ENCODE results near the gene KRTAP5-5.
A peak's percentile ranks its signal among the peaks of the same experiment; 100 is the strongest.

KRTAP5-5 gene

GRCh38 chr11:1653541-1654387 lies 24.2 kb downstream of the KRTAP5-5 start:
- DNase-seq (ENCODE audit: low spot score): peak; percentile 29

DNA sequence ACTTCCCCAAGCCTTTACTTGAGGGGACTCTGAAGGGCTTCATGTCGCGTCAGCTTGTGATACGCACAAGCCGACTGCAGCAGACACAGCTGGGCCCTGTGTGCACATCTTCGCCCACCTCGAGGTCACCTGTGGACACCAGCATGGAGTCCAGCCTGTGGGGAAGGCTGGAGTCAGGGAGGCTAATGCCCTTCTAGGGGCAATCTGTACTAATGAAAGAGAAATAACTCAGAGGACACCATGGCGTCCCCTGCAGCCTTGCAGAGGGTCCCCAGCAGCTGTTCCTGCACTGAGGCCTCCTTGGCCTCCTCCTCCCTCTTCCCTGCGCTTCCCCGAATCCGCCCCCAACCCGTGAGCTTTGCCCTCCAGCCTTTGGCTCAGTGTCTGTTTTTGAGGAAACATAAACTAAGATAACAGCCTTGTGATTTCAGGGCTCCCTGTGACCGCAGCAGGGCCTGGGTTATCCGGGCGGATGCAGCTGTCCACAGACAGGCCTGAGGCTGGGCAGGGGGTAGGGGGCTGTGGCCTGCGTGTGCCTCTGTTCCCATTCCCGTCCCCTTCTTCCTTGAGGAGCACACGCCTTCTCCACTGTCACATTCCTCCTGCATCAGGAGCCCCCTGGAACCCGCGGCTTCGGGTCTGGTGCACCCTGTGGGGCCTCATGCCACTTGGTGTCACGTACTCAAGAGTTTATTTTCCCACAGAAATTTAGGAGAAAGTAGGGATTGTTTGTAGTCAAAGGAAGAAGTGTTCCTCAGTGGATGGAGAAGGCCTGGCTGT lies 25.0 kb downstream of the KRTAP5-5 start:
- no peak for DNase-seq (ENCODE audit: low spot score)
- TF ChIP-seq, protein P1, sequence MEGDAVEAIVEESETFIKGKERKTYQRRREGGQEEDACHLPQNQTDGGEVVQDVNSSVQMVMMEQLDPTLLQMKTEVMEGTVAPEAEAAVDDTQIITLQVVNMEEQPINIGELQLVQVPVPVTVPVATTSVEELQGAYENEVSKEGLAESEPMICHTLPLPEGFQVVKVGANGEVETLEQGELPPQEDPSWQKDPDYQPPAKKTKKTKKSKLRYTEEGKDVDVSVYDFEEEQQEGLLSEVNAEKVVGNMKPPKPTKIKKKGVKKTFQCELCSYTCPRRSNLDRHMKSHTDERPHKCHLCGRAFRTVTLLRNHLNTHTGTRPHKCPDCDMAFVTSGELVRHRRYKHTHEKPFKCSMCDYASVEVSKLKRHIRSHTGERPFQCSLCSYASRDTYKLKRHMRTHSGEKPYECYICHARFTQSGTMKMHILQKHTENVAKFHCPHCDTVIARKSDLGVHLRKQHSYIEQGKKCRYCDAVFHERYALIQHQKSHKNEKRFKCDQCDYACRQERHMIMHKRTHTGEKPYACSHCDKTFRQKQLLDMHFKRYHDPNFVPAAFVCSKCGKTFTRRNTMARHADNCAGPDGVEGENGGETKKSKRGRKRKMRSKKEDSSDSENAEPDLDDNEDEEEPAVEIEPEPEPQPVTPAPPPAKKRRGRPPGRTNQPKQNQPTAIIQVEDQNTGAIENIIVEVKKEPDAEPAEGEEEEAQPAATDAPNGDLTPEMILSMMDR (IDR thresholded peaks at IDR 0.05; ENCODE audit: extremely low read depth, missing control alignments): no peak

More at GRCh38 chr11:1653541-1654387, 24.2 kb downstream of the KRTAP5-5 start:
- TF ChIP-seq, protein P1 (IDR thresholded peaks at IDR 0.05; ENCODE audit: extremely low read depth, missing control alignments): no peak

DNA sequence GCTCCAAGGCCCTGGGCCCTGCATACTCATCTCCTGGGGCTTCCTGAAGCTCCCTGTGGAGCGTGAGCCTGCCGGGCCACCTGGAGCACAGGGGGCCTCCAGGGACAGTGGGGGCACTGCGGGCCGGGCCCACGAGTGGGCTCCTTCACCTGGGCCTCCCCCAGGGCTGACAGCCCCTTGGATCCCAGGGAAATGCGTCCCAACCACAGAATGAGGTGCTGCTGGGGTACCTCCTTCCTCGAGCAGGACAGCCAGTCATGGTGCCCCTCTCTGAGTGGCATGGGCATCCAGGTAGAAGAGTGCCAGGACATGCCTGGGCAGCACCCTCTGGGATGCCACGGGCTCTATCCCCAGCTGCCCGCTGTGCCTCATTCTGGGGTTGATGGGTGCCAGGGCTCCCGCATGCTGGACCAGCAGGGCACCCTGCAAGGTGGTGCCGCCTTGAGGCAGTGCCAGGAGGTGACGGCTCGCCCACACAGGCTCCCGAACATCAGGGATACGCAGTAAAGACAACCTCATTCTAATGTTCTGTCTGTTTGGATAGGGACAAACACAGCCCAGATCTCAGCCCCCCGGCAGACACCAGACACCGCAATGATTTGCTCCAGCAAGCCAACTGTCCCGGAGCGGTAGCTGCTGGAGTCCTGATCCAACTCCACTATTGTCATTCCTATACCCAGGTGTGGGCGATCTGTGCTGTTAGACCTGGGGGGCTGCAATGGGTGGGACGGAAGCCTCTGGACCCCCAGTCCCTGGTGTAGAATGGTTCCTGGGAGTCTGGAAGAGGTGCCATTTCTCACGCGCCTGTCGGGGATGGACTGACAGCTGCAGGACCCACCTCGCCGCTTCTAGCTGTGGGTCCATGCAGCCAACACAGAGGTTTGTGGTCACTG lies 25.8 kb downstream of the KRTAP5-5 start:
- no peak for DNase-seq (ENCODE audit: low spot score)
- TF ChIP-seq, protein P1 (IDR thresholded peaks at IDR 0.05; ENCODE audit: extremely low read depth, missing control alignments): no peak

- TF ChIP-seq, protein P1 (IDR thresholded peaks at IDR 0.05; ENCODE audit: extremely low read depth, missing control alignments): no peak
- DNase-seq (ENCODE audit: low spot score): no peak
Observed at GRCh38 chr11:1656061-1656441, 26.5 kb downstream of the KRTAP5-5 start.

GRCh38 chr11:1656670-1657069 lies 27.1 kb downstream of the KRTAP5-5 start:
- no peak for DNase-seq (ENCODE audit: low spot score)
- TF ChIP-seq, protein P1 (IDR thresholded peaks at IDR 0.05; ENCODE audit: extremely low read depth, missing control alignments): no peak

- TF ChIP-seq, protein P1 (IDR thresholded peaks at IDR 0.05; ENCODE audit: extremely low read depth, missing control alignments): no peak
- DNase-seq (ENCODE audit: low spot score): no peak
Observed at GRCh38 chr11:1659506-1659905, 29.9 kb downstream of the KRTAP5-5 start.

Data from GM20000 (cell line).